ENCODE measurements around the gene WNT9A. TPM values are rescaled to one million over a fixed set of nuclear protein-coding genes. Genes with fewer than 3 reads are reported as not detected.

Gene WNT9A
- total RNA-seq, 2 experiments from 2014 or later: not detected

DNA sequence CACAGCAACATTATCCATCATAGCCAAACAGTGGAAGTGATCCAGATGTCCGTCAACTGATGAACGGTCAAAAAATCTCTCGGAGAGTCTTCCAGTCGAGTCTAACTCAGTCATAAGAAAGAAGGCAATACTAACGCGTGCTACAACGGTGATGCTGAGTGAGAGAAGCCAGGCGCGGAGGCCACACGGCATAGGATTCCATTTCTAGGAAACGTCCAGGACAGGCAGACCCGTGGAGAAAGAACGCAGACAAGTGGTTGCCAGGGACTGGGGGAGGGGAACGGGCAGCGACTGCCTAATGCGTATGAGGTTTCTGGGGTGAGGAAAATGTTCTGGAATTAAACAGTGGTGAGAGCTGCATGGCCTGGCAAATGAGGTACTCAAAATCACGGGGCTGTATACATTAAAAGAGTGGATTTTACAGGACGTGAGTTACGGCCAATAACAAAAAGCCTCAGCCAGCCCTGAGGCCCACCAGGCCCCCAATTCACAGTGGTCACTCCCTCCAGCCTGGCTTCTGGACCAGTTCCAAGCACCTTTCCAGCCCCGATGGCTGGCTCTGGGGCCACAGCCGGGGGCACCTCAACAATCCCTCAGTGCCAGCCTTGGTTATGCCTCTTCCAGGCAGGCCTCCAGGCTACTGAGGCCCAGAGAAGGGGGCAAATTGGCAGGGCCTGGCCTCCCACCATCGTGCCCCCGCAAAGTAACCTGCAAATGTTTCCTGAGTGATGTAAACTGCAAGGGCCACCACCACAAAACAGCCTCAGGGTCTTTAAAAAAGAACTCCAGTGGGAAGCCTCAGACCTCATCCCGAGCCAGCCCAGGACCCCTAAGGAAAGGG lies 3.4 kb downstream of the WNT9A start:
- H3K27ac Mint-ChIP-seq: no peak overlapping the region
- DNase-seq (no peak), ATAC-seq (no peak)
- ChIA-PET POLR2A (no interaction called here), CTCF (no interaction called here)
- peaks cover 8% of the 10 kb centered on the region for H3K4me1 Mint-ChIP-seq (ENCODE audit: low read depth)
- H3K27me3 Mint-ChIP-seq (ENCODE audit: low read depth): peaks cover 29% of the 10 kb centered on the region
- no peaks in the 10 kb centered on the region for H3K36me3 Mint-ChIP-seq (ENCODE audit: low read depth)
- no peak overlapping the region for H3K4me3 Mint-ChIP-seq
- no peaks in the 10 kb centered on the region for H3K9me3 Mint-ChIP-seq (ENCODE audit: insufficient read depth)

DNA sequence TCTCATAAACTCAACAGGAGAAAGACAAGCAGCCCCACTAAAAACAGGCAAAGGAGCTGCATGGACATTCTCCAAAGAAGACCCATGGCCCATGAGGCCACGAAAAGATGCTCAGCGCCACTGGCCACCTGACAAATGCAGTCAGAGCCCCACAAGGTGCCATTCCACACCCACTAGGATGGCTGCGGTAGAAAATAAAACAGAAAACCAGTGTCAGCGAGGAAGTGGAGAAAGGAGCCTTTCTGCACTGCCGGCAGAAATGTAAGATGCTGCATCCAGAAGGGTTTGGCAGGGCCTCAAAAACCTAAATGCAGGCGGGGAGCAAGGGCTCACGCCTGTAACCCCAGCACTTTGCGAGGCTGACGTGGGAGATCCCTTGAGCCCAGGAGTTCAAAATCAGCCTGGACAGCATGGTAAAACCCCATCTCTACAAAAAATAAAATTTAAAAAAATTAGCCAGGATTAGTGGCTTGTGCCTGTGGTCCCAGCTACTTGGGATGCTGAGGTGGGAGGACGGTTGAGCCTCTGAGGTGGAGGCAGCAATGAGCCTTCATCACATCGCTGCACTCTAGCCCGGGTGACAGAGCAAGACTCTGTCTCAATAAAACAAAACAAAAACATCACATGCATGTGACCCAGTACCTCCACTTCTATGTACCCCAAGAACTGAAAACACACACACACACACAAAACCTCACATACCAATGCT lies 4.2 kb downstream of the WNT9A start:
- ATAC-seq (no peak), DNase-seq (no peak)
- ChIA-PET CTCF (interaction anchor here (1.0 kb wide), 1 partner anchor 9 kb away, joined by 3 read pairs; no protein-coding TSS in a partner anchor), POLR2A (no interaction called here)
- H3K4me3 Mint-ChIP-seq: no peak overlapping the region
- H3K36me3 Mint-ChIP-seq (ENCODE audit: low read depth): no peaks in the 10 kb centered on the region
- no peak overlapping the region for H3K27ac Mint-ChIP-seq
- no peaks in the 10 kb centered on the region for H3K9me3 Mint-ChIP-seq (ENCODE audit: insufficient read depth)
- peaks cover 8% of the 10 kb centered on the region for H3K4me1 Mint-ChIP-seq (ENCODE audit: low read depth)
- H3K27me3 Mint-ChIP-seq (ENCODE audit: low read depth): peaks cover 23% of the 10 kb centered on the region

DNA sequence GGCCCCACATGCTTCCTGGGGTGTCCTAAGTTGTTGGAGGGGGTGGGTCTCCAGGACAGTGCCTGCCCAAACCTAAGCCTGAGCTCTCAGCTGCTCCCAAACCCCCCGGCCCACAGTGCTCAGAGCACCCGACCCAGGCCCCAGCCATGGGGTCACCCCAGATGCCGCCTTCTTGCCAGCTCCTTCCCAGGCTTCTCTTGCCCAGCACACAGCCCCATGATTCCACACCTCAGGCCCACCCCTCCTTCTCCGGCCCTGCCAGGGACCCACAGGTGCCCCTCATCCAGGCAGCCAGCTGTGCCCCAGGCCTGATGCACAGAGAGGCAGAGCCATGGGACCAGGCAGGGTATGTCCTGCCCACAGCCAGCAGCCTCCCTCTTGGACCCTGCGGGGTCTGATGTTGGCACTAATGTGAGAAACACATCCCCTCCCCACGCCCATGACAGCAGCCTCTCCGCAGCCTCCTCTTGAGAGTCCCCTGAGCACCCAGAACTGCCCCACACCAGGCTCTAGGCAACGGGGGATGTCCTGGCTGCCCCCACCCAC lies 4.9 kb downstream of the WNT9A start:
- DNase-seq: no peak
- H3K9me3 Mint-ChIP-seq (ENCODE audit: insufficient read depth): no peaks in the 10 kb centered on the region
- no peak for ATAC-seq
- no peak overlapping the region for H3K27ac Mint-ChIP-seq
- CTCF ChIA-PET: interaction anchor here (1.0 kb wide), 1 partner anchor 10 kb away, joined by 3 read pairs; no protein-coding TSS in a partner anchor
- peaks cover 20% of the 10 kb centered on the region for H3K27me3 Mint-ChIP-seq (ENCODE audit: low read depth)
- no peaks in the 10 kb centered on the region for H3K36me3 Mint-ChIP-seq (ENCODE audit: low read depth)
- POLR2A ChIA-PET: no interaction called here
- no peak overlapping the region for H3K4me3 Mint-ChIP-seq
- H3K4me1 Mint-ChIP-seq (ENCODE audit: low read depth): peaks cover 8% of the 10 kb centered on the region

- H3K4me3 Mint-ChIP-seq: no peak overlapping the region
- POLR2A ChIA-PET: no interaction called here
- DNase-seq: no peak
These were observed 5.6 kb downstream of the WNT9A start for GRCh38 chr1:227942021-227942715.

DNA sequence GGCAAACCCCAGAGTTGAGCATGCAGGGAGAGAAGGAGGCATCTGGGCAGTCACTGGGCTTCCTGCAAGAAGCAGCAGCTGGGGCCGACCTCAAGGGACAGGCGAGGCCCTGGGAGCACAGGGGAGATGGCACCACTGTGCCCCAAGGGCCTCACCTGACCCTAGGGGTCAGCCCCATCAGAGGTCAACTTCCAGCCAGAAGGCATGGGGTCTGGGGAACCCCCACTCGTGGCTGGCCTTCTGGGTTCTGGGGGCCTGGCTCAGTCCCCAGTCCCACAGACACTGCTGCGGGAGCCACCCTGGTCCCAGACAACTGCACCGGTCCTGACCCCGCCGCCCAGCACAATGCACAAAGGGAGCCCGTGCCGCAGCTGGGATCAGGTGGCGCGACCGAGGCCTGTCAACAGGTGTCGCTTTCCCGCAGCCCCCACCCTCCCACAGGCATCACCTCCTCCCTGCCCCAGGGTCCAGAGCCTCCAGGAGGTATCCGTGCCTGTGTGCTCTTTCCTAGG lies 6.2 kb downstream of the WNT9A start:
- ATAC-seq: no peak
- CTCF ChIA-PET: no interaction called here

More at GRCh38 chr1:227942021-227942715, 5.6 kb downstream of the WNT9A start:
- no peaks in the 10 kb centered on the region for H3K36me3 Mint-ChIP-seq (ENCODE audit: low read depth)
- ATAC-seq: no peak
- peaks cover 17% of the 10 kb centered on the region for H3K27me3 Mint-ChIP-seq (ENCODE audit: low read depth)
- H3K9me3 Mint-ChIP-seq (ENCODE audit: insufficient read depth): no peaks in the 10 kb centered on the region
- H3K27ac Mint-ChIP-seq: no peak overlapping the region
- H3K4me1 Mint-ChIP-seq (ENCODE audit: low read depth): peaks cover 5% of the 10 kb centered on the region
- CTCF ChIA-PET: no interaction called here

DNA sequence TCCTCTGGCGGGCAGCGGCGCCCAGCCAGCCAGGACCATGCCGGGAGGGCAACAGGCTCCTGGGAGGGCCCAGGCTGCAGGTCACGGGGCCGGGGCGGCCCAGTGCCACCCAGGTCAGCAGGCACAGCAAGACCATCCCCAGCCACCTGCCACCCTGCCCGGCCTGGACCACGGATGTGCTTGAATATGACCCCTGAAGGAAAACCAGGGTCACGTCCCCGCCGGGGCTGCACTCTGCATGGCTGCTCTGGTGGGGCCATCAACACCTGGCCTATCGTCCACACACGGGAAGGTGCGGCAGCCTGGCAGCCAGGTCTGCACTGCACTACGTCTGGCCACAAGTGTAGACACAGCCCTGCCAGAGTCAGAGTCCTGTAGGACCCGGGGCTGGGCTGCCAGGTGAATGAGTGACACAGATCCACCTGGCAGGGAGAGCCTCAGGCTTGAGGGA lies 6.9 kb downstream of the WNT9A start:
- Mint-ChIP-seq H3K4me3 (no peak overlapping the region), H3K36me3 (ENCODE audit: low read depth) (no peaks in the 10 kb centered on the region), H3K4me1 (ENCODE audit: low read depth) (no peaks in the 10 kb centered on the region), H3K27me3 (ENCODE audit: low read depth) (peaks cover 9% of the 10 kb centered on the region), H3K27ac (no peak overlapping the region), H3K9me3 (ENCODE audit: insufficient read depth) (no peaks in the 10 kb centered on the region)
- POLR2A ChIA-PET: no interaction called here
- no peak for ATAC-seq
- no peak for DNase-seq
- CTCF ChIA-PET: no interaction called here

More for the DNA sequence above, 6.2 kb downstream of the WNT9A start:
- DNase-seq: no peak
- H3K27ac Mint-ChIP-seq: no peak overlapping the region
- peaks cover 4% of the 10 kb centered on the region for H3K4me1 Mint-ChIP-seq (ENCODE audit: low read depth)
- peaks cover 14% of the 10 kb centered on the region for H3K27me3 Mint-ChIP-seq (ENCODE audit: low read depth)
- POLR2A ChIA-PET: no interaction called here
- no peaks in the 10 kb centered on the region for H3K9me3 Mint-ChIP-seq (ENCODE audit: insufficient read depth)
- no peak overlapping the region for H3K4me3 Mint-ChIP-seq
- no peaks in the 10 kb centered on the region for H3K36me3 Mint-ChIP-seq (ENCODE audit: low read depth)

DNA sequence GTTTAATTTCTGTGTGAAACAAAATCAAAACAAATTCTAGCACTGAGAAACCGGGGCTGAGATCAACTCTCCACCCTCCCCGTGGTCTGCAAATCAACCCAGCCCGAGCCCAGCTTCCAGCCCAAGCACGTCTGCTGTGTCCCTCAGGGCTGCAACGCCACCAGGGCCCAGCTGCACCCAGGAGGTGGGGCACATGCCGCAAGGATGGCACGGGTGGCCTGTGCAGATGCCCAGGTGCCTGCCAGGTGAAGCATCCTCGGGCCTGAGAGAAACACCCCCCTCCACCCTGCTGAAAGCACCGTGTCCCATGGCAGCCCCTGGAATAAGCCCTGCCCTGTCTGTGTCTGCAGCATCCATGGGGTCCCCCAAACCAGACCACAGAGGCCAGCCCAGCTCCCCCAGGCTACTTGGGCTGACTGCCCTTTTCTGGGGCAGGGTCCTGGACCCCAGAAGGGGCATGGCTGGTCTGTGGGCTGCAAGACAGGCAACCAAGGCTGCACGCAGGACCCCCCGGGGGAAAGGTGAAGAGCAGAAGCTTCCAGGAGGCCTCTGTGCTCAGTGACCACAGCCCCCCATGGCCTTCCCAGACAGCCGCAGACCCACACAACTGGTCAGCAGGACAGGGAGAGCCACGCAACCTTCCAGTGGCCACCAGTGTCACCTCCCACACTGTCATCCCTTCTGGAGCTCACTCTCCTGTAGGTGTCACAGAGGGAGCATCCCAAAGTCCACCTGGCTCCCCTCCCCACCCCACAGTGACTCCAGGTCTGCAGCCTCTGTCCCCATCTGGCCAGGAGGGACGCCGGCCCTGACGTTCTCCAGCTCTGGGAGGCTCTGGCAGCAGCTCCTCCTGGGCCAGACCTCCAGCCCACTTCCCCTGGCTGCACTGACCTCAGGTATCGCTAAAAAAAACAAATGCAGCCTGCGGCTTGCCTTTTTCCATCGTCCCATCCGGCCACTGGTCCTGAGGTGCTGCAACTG lies 7.7 kb downstream of the WNT9A start:
- Mint-ChIP-seq H3K4me1 (ENCODE audit: low read depth) (no peaks in the 10 kb centered on the region), H3K27me3 (ENCODE audit: low read depth) (peaks cover 5% of the 10 kb centered on the region), H3K4me3 (no peak overlapping the region), H3K27ac (no peak overlapping the region), H3K36me3 (ENCODE audit: low read depth) (no peaks in the 10 kb centered on the region), H3K9me3 (ENCODE audit: insufficient read depth) (no peaks in the 10 kb centered on the region)
- ChIA-PET POLR2A (no interaction called here), CTCF (no interaction called here)
- no peak for ATAC-seq
- no peak for DNase-seq

GRCh38 chr1:227938911-227939790 lies 8.6 kb downstream of the WNT9A start:
- Mint-ChIP-seq H3K4me3 (no peak overlapping the region), H3K9me3 (ENCODE audit: insufficient read depth) (no peaks in the 10 kb centered on the region), H3K36me3 (ENCODE audit: low read depth) (no peaks in the 10 kb centered on the region), H3K4me1 (ENCODE audit: low read depth) (no peaks in the 10 kb centered on the region), H3K27ac (no peak overlapping the region), H3K27me3 (ENCODE audit: low read depth) (peaks cover 4% of the 10 kb centered on the region)
- CTCF ChIA-PET: no interaction called here
- DNase-seq: no peak
- no peak for ATAC-seq
- POLR2A ChIA-PET: no interaction called here

- no peak overlapping the region for H3K27ac Mint-ChIP-seq
- no peaks in the 10 kb centered on the region for H3K36me3 Mint-ChIP-seq (ENCODE audit: low read depth)
- ChIA-PET CTCF (no interaction called here), POLR2A (no interaction called here)
- no peak overlapping the region for H3K4me3 Mint-ChIP-seq
- no peaks in the 10 kb centered on the region for H3K27me3 Mint-ChIP-seq (ENCODE audit: low read depth)
- no peaks in the 10 kb centered on the region for H3K4me1 Mint-ChIP-seq (ENCODE audit: low read depth)
- DNase-seq: no peak
- no peaks in the 10 kb centered on the region for H3K9me3 Mint-ChIP-seq (ENCODE audit: insufficient read depth)
- no peak for ATAC-seq
These were observed 9.5 kb downstream of the WNT9A start for GRCh38 chr1:227938276-227938675.

- no peaks in the 10 kb centered on the region for H3K9me3 Mint-ChIP-seq (ENCODE audit: insufficient read depth)
- no peaks in the 10 kb centered on the region for H3K4me1 Mint-ChIP-seq (ENCODE audit: low read depth)
- no peaks in the 10 kb centered on the region for H3K27me3 Mint-ChIP-seq (ENCODE audit: low read depth)
- no peak for DNase-seq
- no peak overlapping the region for H3K4me3 Mint-ChIP-seq
- no peak for ATAC-seq
- H3K27ac Mint-ChIP-seq: no peak overlapping the region
- POLR2A ChIA-PET: no interaction called here
- CTCF ChIA-PET: no interaction called here
- no peaks in the 10 kb centered on the region for H3K36me3 Mint-ChIP-seq (ENCODE audit: low read depth)
These were observed 9.9 kb downstream of the WNT9A start for GRCh38 chr1:227937838-227938145.
